Transverse colon (tissue), 3 donors: ENCODE results near the gene EPS8L3.

Experiments used
- CTCF ChIP-seq, 5 experiments: fragments of 200-600 bp in 3 of 5; fragments of 450-650 bp in 2 of 5; sonication (generic) in 3 of 5; IDR thresholded peaks; 1 replicate in 2 of 5; 2 replicates in 3 of 5; pipeline ENCODE4 v1.5.1; 2016 to 2017; ENCODE audit warnings: antibody characterized with exemption in 5 of 5, inconsistent platforms in 3 of 5, mild to moderate bottlenecking in 2 of 5, moderate library complexity in 1 of 5
- EP300 ChIP-seq: sonication (generic); formaldehyde crosslinking; IDR thresholded peaks from one replicate; pipeline ENCODE4 v1.6.1; 2017; ENCODE audit warnings: antibody characterized with exemption, low read depth
- POLR2A ChIP-seq: fragments of 450-650 bp; IDR thresholded peaks from one replicate; pipeline ENCODE4 v1.6.1; 2016; ENCODE audit warnings: antibody characterized with exemption, mild to moderate bottlenecking, moderate library complexity

GRCh38 chr1:109722908-109723691, 40.6 kb downstream of the EPS8L3 start:
- TF ChIP-seq EP300 (no peak), POLR2A (no peak), CTCF (IDR thresholded peaks at IDR 0.05) (no peak)
